ENCODE measurements around the gene KLHL17. TPM values are rescaled to one million over a fixed set of nuclear protein-coding genes. Genes with fewer than 3 reads are reported as not detected.

The KLHL17 gene
- total and polyA plus RNA-seq, 4 donors: 0.98 to 5.4 (median 2.1) TPM

- H3K9ac ChIP-seq (ENCODE audit: low read depth in 1 of 2, low read length in 2 of 2): no peak overlapping the region
- H3K4me1 ChIP-seq (ENCODE audit: control insufficient read depth in 4 of 4, insufficient read depth in 4 of 4, low read length in 3 of 4): peaks cover 14 to 34% (median 17%) of the 10 kb centered on the region in 4 donors
- H3K36me3 ChIP-seq (ENCODE audit: control insufficient read depth in 4 of 4, insufficient read depth in 3 of 4, low read depth in 1 of 4, low read length in 3 of 4): no peaks in the 10 kb centered on the region
- H3K27me3 ChIP-seq (ENCODE audit: control insufficient read depth in 4 of 4, insufficient read depth in 4 of 4, low read length in 3 of 4): peaks cover 0 to 4% (median 1%) of the 10 kb centered on the region in 4 donors
- no peak for TF ChIP-seq ZBTB33 (IDR thresholded peaks at IDR 0.05)
- TF ChIP-seq SP1 (IDR thresholded peaks at IDR 0.05): no peak
- no peak for TF ChIP-seq HNF4A (conservative IDR thresholded peaks at IDR 0.05)
- TF ChIP-seq RXRA (IDR thresholded peaks at IDR 0.05): peak in 1 of 2 donors; percentile 71
- no peak for TF ChIP-seq CTCF (IDR thresholded peaks at IDR 0.05; ENCODE audit: low read depth, low read length, missing input control)
- no peak for TF ChIP-seq YY1 (IDR thresholded peaks at IDR 0.05)
- no peak overlapping the region for H3K4me3 ChIP-seq (ENCODE audit: low read depth in 1 of 3, low read length in 3 of 3)
- H3K27ac ChIP-seq (ENCODE audit: low read depth in 1 of 2, low read length in 2 of 2): no peak overlapping the region
- no peak for DNase-seq (ENCODE audit: low spot score)
- H3K9me3 ChIP-seq (ENCODE audit: control insufficient read depth in 4 of 4, low read length in 3 of 4): no peaks in the 10 kb centered on the region
- 78% methylated on average over 45 of the region's 45 CpGs for WGBS
These were observed 23.8 kb upstream of the KLHL17 start for GRCh38 chr1:936348-937264.

GRCh38 chr1:937521-937920 lies 22.9 kb upstream of the KLHL17 start:
- Histone ChIP-seq H3K36me3 (ENCODE audit: control insufficient read depth in 4 of 4, insufficient read depth in 3 of 4, low read depth in 1 of 4, low read length in 3 of 4) (no peaks in the 10 kb centered on the region), H3K4me1 (ENCODE audit: control insufficient read depth in 4 of 4, insufficient read depth in 4 of 4, low read length in 3 of 4) (peaks cover 16 to 42% (median 20%) of the 10 kb centered on the region in 4 donors), H3K27ac (ENCODE audit: low read depth in 1 of 2, low read length in 2 of 2) (no peak overlapping the region), H3K4me3 (ENCODE audit: low read depth in 1 of 3, low read length in 3 of 3) (no peak overlapping the region), H3K9ac (ENCODE audit: low read depth in 1 of 2, low read length in 2 of 2) (no peak overlapping the region), H3K9me3 (ENCODE audit: control insufficient read depth in 4 of 4, low read length in 3 of 4) (no peaks in the 10 kb centered on the region), H3K27me3 (ENCODE audit: control insufficient read depth in 4 of 4, insufficient read depth in 4 of 4, low read length in 3 of 4) (peaks cover 0 to 4% (median 1%) of the 10 kb centered on the region in 4 donors)
- 81% methylated on average over 16 of the region's 16 CpGs for WGBS
- TF ChIP-seq MAX (IDR thresholded peaks at IDR 0.05) (no peak), REST (IDR thresholded peaks at IDR 0.05) (no peak), EGR1 (IDR thresholded peaks at IDR 0.05; ENCODE audit: low read depth in 2 of 2) (no peak), HNF4G (IDR thresholded peaks at IDR 0.05) (no peak), JUND (IDR thresholded peaks at IDR 0.05) (no peak), NR2F2 (IDR thresholded peaks at IDR 0.05) (no peak), TAF1 (conservative IDR thresholded peaks at IDR 0.05) (no peak), FOXA1 (IDR thresholded peaks at IDR 0.05) (no peak), ZBTB33 (IDR thresholded peaks at IDR 0.05) (no peak), GABPA (IDR thresholded peaks at IDR 0.05 in 1 of 2, conservative IDR thresholded peaks at IDR 0.05 in 1 of 2) (no peak), HNF4A (conservative IDR thresholded peaks at IDR 0.05) (no peak), SP1 (IDR thresholded peaks at IDR 0.05) (no peak), RXRA (IDR thresholded peaks at IDR 0.05) (no peak), RAD21 (IDR thresholded peaks at IDR 0.05) (no peak), FOXA2 (IDR thresholded peaks at IDR 0.05) (no peak)
- no peak for DNase-seq (ENCODE audit: low spot score)
